RWPE1 (cell line): ENCODE data around the gene TCF12.
"Not testable (repeated sequence)": the region's sequence is repeated elsewhere in the genome, so short reads cannot be mapped to it uniquely, and the experiment has no call there.

Source experiments
- CTCF ChIA-PET: fragments of 350-600 bp; sonication (Branson Sonifier 250); formaldehyde crosslinking; extraction: SDS; loops from one replicate; lab custom pipeline; 2021; lab: Yijun Ruan, JAX
- POLR2A ChIA-PET: fragments of 400-600 bp; formaldehyde crosslinking; extraction: SDS; loops from one replicate; lab custom pipeline; 2020; ENCODE audit warnings: antibody characterized with exemption; ENCODE audit not compliant: low non-redundant PET; lab: Yijun Ruan, JAX
- DNase-seq: peaks from one replicate; pipeline ENCODE4 v3.0.0; 2012; ENCODE audit warnings: low spot score
- H3K27ac ChIP-seq: fragments of 450-650 bp; 2 replicates; pipeline ENCODE4 v1.5.1; 2017
- TF ChIP-seq, protein P1 (sequence below): fragments of 450-650 bp; conservative IDR thresholded peaks from 2 replicates; pipeline ENCODE4 v1.5.1; 2017; ENCODE audit warnings: low read depth, mild to moderate bottlenecking

The TCF12 gene

GRCh38 chr15:57092252-57092651 is 173.8 kb downstream of the TCF12 start:
- H3K27ac ChIP-seq: no peak overlapping the region
- TF ChIP-seq, protein P1, sequence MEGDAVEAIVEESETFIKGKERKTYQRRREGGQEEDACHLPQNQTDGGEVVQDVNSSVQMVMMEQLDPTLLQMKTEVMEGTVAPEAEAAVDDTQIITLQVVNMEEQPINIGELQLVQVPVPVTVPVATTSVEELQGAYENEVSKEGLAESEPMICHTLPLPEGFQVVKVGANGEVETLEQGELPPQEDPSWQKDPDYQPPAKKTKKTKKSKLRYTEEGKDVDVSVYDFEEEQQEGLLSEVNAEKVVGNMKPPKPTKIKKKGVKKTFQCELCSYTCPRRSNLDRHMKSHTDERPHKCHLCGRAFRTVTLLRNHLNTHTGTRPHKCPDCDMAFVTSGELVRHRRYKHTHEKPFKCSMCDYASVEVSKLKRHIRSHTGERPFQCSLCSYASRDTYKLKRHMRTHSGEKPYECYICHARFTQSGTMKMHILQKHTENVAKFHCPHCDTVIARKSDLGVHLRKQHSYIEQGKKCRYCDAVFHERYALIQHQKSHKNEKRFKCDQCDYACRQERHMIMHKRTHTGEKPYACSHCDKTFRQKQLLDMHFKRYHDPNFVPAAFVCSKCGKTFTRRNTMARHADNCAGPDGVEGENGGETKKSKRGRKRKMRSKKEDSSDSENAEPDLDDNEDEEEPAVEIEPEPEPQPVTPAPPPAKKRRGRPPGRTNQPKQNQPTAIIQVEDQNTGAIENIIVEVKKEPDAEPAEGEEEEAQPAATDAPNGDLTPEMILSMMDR: no peak
- ChIA-PET POLR2A (no interaction called here), CTCF (no interaction called here)
- no peak for DNase-seq

GRCh38 chr15:57094321-57095257 is 176.1 kb downstream of the TCF12 start:
- no peak for DNase-seq
- CTCF ChIA-PET: interaction anchor here (0.6 to 0.7 kb wide), 4 partner anchors 11 to 668 kb away, joined by 3 to 4 read pairs (median 3); no protein-coding TSS in a partner anchor
- TF ChIP-seq, protein P1: no peak
- POLR2A ChIA-PET: no interaction called here
- no peak overlapping the region for H3K27ac ChIP-seq

GRCh38 chr15:57095896-57096295 is 177.5 kb downstream of the TCF12 start:
- ChIA-PET CTCF (no interaction called here), POLR2A (no interaction called here)
- H3K27ac ChIP-seq: no peak overlapping the region
- no peak for DNase-seq
- TF ChIP-seq, protein P1: no peak

- TF ChIP-seq, protein P1: no peak
- ChIA-PET CTCF (no interaction called here), POLR2A (no interaction called here)
- no peak for DNase-seq
- no peak overlapping the region for H3K27ac ChIP-seq
Measured at GRCh38 chr15:57097246-57097645, 178.8 kb downstream of the TCF12 start.

DNA sequence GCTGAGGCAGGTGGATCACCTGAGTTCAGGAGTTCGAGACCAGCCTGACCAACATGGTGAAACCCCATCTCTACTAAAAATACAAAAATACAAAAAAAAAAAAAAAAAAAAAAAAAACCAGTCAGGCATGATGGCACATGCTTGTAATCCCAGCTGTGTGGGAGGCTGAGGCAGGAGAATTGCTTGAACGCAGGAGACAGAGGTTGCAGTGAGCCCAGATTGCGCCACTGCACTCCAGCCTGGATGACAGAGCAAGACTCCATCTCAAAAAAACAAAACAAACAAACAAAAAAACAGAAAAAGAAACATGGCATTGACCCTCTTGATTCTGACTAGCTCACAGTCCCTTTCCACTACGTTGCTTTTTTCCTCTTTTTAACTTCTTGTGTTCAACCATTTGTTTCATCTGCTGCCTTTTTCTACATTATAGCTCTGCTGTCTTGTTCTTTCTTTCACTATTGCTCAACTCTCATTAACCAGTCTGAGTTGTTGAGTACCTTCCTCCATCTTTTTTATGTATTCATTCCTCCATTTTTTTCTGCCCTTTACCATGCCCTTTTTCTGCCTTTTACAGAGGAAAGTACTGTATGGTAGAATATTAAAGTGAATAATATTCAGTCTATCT is 179.6 kb downstream of the TCF12 start:
- H3K27ac ChIP-seq, CTCF ChIA-PET, DNase-seq, POLR2A ChIA-PET: not testable (repeated sequence)

GRCh38 chr15:57098896-57099295 is 180.5 kb downstream of the TCF12 start:
- no peak for DNase-seq
- H3K27ac ChIP-seq: no peak overlapping the region
- ChIA-PET POLR2A (no interaction called here), CTCF (no interaction called here)
- TF ChIP-seq, protein P1: no peak
